GM12891 (cell line): ENCODE data around the gene ETF1.
"Not testable (repeated sequence)": the region's sequence is repeated elsewhere in the genome, so short reads cannot be mapped to it uniquely, and the experiment has no call there.

Source experiments
- DNase-seq: peaks from one replicate; pipeline ENCODE4 v3.0.0; 2011; ENCODE audit warnings: low spot score; ENCODE audit not compliant: insufficient read length
- FAIRE-seq: peaks from 2 replicates; lab custom pipeline; 2011; peaks lifted over from hg19 to GRCh38; lab: Jason Lieb, UNC
- PAX5 ChIP-seq: IDR thresholded peaks from 2 replicates; pipeline ENCODE4 v1.6.1; 2011; ENCODE audit warnings: low read length, moderate library complexity, mild to moderate bottlenecking; ENCODE audit not compliant: insufficient read depth, severe bottlenecking
- POLR2A ChIP-seq: IDR thresholded peaks from 2 replicates; pipeline ENCODE4 v1.6.1; 2011; ENCODE audit warnings: low read depth, low read length, control low read depth
- POLR2AphosphoS5 ChIP-seq: IDR thresholded peaks from 2 replicates; pipeline ENCODE4 v1.6.1; 2011; ENCODE audit warnings: low read depth, low read length, control low read depth
- POU2F2 ChIP-seq: IDR thresholded peaks from 2 replicates; pipeline ENCODE4 v1.6.1; 2011; ENCODE audit warnings: low read depth, mild to moderate bottlenecking, control low read depth, low read length, moderate library complexity
- SPI1 ChIP-seq: IDR thresholded peaks from 2 replicates; pipeline ENCODE4 v1.6.1; 2011; ENCODE audit warnings: low read depth, low read length, control low read depth
- TAF1 ChIP-seq: IDR thresholded peaks from 2 replicates; pipeline ENCODE4 v1.6.1; 2011; ENCODE audit warnings: low read depth, low read length, control low read depth

ETF1 gene

DNA sequence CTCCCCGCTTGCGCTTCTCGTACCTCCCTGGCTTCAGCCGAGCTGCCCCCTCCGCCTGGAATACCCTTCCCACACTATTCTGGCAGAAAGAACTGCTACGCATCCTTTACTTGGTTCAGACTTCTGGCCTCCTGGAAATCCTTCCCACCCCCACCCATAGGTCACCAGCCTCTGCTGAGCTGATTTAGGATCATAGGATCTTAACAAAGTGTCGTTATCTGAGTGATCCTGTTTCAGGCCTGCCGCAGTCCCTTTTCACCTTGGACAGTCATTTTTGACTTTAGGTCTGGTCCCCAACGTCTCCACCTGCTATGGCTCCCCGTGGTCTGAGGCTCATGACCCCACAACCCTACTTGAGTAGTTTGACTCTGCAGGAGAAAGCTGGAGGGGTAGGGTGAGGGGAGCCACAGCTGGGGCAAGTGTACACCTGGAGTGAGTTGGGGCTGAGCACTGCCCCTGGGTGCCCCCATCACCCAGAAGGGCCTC is 50.4 kb downstream of the ETF1 start:
- no peak for DNase-seq
- no peak for FAIRE-seq
- no peak for TF ChIP-seq SPI1
- no peak for TF ChIP-seq PAX5
- TF ChIP-seq TAF1: no peak
- no peak for TF ChIP-seq POU2F2
- no peak for TF ChIP-seq POLR2A
- no peak for TF ChIP-seq POLR2AphosphoS5

DNA sequence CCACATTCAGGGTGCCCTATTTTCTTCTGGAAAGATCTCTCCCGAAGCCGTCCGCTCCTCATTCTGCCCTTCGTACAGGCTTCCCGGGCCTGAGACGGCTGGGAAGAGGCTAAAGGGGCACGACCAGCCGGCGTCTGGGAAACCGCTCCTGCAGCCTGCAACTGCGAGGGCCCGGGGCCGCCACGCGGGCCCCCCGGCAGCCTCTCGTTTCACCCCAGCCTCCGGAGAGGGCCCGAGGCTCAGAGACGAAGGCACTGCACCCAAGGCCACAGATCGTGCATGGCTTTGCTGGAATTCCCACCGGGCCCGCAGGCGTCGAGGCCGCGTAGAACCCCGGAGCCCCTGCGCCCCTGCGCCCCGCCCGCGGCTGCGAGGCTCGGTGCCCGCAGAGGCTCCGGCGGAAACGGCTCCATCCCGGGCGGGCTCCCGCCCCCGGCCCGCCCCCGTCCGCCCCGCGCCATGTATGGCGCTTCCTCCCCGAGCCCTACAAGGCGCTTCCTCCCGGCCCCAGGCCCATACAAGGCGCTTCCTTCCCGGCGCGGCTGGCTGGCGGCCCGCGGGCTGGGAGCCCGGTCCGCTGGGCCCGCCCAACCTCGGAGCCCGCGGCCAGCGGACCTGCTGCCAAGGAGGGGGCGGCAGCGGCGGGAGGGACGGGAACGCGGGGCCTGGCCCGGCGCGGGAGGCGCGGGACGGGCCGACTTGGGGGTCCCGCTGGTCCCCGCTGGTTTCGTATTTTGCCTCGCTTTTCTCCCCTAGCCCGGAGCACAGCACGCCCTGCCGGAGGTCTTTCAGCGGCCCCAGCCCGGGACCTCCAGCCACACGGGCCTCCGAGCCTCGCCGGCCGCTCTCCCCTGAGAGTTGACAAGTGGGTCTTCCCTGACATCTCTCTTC is 51.1 kb downstream of the ETF1 start:
- TF ChIP-seq SPI1 (0 out of 2 replicates have a peak, but pooled peaks have one; percentile 24), TAF1 (no peak)
- DNase-seq: peak; percentile 96

DNA sequence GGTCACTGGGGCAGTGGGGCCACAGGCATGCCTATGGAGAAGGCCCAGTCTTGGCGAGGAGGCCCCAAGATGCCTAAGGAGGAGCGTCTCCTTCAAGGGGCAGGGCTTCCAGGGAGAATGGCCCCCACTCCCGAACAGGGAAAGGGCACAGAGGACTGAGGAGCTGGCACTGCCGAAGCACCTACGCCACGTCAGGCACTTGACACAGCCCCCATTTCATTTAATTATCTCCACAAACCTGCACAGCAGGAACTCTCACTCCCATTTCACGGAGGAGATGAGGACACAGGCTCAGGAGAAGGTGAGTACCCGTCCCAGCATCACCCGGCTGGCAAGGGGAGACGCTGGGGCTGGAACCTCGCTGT is 51.8 kb downstream of the ETF1 start:
- DNase-seq: no peak
- no peak for TF ChIP-seq POLR2A
- TF ChIP-seq SPI1: no peak
- no peak for TF ChIP-seq PAX5
- no peak for TF ChIP-seq POU2F2
- no peak for TF ChIP-seq TAF1
- TF ChIP-seq POLR2AphosphoS5: no peak
- FAIRE-seq: no peak

More for the DNA sequence above, 51.1 kb downstream of the ETF1 start:
- peak; percentile 90 for FAIRE-seq

DNA sequence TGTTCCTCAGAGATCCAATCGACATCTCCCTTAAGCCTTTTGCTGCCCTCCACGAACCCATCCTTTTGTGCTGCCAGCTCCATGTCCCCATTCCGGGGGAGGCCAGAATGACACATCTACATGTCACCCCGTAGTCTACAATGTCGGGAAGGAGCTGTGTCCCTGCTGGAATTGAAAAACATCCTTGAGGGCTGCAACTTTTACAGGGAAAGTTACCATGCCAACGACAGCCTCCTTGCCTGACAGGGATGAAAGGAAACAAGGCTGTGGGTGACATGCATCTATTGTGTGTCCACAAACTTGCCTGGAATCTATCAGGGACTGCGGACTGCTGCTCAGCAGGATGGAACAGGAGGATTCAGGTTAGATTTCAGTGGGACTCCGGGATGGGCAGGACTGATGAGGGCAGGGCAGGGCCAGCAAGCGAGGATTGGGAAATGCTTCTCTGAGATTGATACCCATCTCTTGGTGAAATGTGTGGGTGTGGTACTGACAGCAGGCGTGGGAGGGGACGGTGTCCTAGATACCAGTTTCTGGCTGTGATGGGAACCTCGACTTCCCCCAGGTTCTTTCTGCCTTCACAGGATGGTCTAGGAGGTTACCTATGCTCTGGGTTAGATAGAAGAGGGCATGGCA is 52.3 kb downstream of the ETF1 start:
- FAIRE-seq (no peak), DNase-seq (no peak)
- TF ChIP-seq POU2F2 (no peak), POLR2A (no peak), POLR2AphosphoS5 (no peak), TAF1 (no peak), PAX5 (no peak), SPI1 (no peak)

DNA sequence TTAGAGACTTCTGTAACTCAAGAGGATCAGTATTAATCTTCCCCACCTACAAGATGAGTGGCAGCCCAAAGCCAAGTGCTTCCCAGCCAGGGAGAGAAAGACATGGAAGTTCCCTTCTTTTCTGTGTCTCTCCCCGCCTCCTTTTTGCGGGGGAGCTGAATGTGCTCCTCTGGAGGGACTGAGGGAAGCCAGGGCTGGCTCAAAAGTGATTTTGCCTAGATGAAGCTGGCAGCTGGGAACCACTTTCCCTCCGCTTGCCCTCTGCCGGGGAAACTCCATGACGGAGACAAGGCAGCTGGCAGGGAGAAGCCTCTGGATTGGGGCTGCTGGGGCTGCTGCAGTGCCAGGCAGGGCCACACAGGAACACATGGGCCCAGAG is 53.4 kb downstream of the ETF1 start:
- FAIRE-seq: no peak
- TF ChIP-seq TAF1: no peak
- no peak for TF ChIP-seq POLR2AphosphoS5
- TF ChIP-seq PAX5: no peak
- no peak for TF ChIP-seq POLR2A
- TF ChIP-seq POU2F2: no peak
- TF ChIP-seq SPI1: no peak
- no peak for DNase-seq

DNA sequence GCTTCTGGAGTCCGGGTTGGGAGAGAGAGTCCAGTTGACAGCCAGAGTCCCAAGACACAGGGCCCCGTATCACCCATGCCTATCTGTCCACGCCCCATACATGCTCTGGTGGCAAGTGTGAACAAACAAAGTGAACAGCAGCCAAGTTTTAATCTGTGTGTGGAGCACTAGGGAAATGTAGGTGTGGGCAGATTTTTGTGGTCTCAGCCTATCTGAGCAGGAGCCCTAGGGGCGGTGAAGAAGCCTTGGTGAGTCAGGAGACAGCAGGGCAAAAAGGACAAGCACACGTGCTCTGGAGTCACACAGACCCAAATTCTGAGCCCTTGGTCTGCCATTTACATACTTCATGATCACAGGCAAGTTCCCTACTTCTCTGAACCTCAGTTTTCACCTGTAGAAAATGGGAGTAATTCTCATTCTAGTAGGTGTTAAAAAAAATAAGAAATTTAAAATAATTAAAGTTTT is 54.5 kb downstream of the ETF1 start:
- no peak for TF ChIP-seq POLR2A
- TF ChIP-seq POU2F2: no peak
- no peak for TF ChIP-seq PAX5
- no peak for TF ChIP-seq TAF1
- TF ChIP-seq SPI1: no peak
- FAIRE-seq (no peak), DNase-seq (no peak)

DNA sequence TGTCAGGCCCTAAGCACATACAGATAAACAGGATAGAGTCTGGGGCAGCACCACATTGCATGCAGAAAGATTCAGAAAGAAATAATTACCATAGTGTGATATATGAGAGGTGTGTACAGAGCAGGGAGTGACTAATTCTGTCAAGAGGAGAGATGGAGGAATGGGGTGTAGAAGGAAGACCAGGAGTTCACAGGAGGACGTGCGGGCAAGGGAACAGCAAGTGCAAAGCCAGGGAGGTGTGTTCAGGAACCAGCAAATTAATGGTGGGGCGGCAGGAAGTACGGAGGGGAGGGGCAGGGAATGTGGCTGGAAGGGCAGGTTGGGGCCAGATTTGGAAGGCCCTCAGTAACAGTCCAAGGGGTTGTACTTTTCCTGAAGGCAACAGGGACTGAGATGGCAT is 60.4 kb downstream of the ETF1 start:
- FAIRE-seq (no peak), DNase-seq (no peak)
- TF ChIP-seq SPI1: no peak
- no peak for TF ChIP-seq POU2F2
- TF ChIP-seq POLR2AphosphoS5: no peak
- TF ChIP-seq PAX5: no peak
- TF ChIP-seq TAF1: no peak
- no peak for TF ChIP-seq POLR2A

DNA sequence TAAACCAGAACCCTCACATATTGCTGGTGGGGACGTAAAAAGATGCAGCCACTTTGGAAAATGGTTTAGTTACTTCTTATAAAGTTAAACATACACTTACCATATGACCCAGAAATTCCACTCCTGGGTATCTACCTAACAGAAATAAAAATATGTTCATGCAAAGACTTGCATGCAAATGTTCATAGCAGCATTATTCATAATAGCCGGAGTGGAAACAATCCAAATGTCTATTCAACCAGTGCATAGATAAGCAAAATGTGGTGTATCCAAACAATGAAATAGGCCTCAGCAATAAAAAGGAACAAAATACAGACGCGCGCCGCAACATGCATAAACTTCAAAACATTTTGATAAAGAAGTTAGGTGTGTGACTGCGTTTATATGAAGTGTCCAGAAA is 66.1 kb downstream of the ETF1 start:
- TF ChIP-seq SPI1: no peak
- TF ChIP-seq PAX5: no peak
- TF ChIP-seq POLR2AphosphoS5: no peak
- TF ChIP-seq TAF1: no peak
- no peak for TF ChIP-seq POLR2A
- TF ChIP-seq POU2F2: no peak
- DNase-seq (no peak), FAIRE-seq (no peak)

DNA sequence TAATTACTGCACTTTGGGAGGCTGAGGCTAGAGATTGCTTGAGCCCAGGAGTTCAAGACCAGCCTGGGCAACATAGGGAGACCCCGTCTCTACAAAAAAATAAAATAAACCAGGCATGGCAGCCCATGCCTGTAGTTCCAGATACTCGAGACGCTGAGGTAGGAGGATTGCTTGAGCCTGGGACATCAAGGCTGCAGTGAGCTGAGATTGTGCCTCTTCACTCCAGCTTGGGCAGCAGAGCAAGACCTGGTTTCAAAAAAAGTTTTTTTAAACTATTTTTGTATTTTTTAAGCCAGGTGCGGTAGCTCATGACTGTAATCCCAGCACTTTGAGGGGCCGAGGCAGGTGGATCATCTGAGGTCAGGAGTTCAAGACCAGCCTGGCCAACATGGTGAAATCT is 69.9 kb downstream of the ETF1 start:
- FAIRE-seq, DNase-seq: not testable (repeated sequence)

DNA sequence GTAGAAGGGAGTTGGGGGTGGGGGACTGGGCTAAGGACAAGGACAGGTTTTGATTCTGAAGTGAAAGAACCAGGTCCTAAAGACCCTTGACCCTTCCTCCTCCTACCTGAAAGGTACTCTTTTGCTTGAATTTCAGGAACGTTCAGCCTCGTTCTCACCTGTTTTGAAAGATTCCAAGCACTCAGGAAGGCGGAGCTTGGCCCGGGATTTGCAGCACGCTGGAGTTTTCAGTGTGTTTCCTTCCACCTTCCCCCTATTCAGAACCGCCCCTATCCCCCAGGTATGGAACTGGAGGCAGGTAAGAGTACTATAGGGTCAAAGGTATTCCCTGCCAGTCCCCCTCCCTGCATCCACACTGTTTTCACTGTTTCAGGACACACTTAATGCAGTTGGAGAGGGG is 70.7 kb downstream of the ETF1 start:
- FAIRE-seq (no peak), DNase-seq (no peak)
- TF ChIP-seq PAX5 (no peak), TAF1 (no peak), POLR2A (no peak), SPI1 (no peak)
